Measurements from ENCODE around the gene ANKRD44.

- TF ChIP-seq CTCF (IDR thresholded peaks at IDR 0.05), result no peak
- TF ChIP-seq EZH2 (IDR thresholded peaks at IDR 0.05), result no peak
- TF ChIP-seq EZH2phosphoT487 (IDR thresholded peaks at IDR 0.05), result no peak
Observed at GRCh38 chr2:197327073-197327471, 16.5 kb upstream of the ANKRD44 start.
